ENCODE measurements around the gene HLCS.

HLCS gene

GRCh38 chr21:36701756-36702621 is 264.5 kb downstream of the HLCS start:
- Mint-ChIP-seq H3K36me3 (no peaks in the 10 kb centered on the region), H3K4me3 (peak overlapping the region; percentile 18), H3K27ac (no peak overlapping the region), H3K27me3 (peaks cover 93% of the 10 kb centered on the region), H3K9me3 (no peaks in the 10 kb centered on the region), H3K4me1 (peaks cover 38% of the 10 kb centered on the region)
- no peak for ATAC-seq

GRCh38 chr21:36700971-36701755 is 265.3 kb downstream of the HLCS start:
- no peak for ATAC-seq
- Mint-ChIP-seq H3K9me3 (no peaks in the 10 kb centered on the region), H3K4me1 (peaks cover 30% of the 10 kb centered on the region), H3K27me3 (peaks cover 93% of the 10 kb centered on the region), H3K36me3 (no peaks in the 10 kb centered on the region), H3K27ac (peak overlapping the region; percentile 46), H3K4me3 (peak overlapping the region; percentile 36)

Data from stimulated activated memory B cell treated with anti-CD40 and anti-IgM and Interleukin-4, amounts not matched to agents 10 μg/mL and 1 μg/mL and 100 μg/mL, for 72 hours (primary cell).